ENCODE measurements around the gene XPNPEP2.

The XPNPEP2 gene

GRCh38 chrX:129781134-129781672 lies 42.4 kb downstream of the XPNPEP2 start:
- DNase-seq, result peak; percentile 38

- DNase-seq, result no peak
Observed at GRCh38 chrX:129781680-129782495, 43.1 kb downstream of the XPNPEP2 start.

- no peak for DNase-seq
Observed at GRCh38 chrX:129782706-129783105, 43.9 kb downstream of the XPNPEP2 start.

GRCh38 chrX:129783291-129783713 lies 44.5 kb downstream of the XPNPEP2 start:
- no peak for DNase-seq

GRCh38 chrX:129784371-129784770 lies 45.6 kb downstream of the XPNPEP2 start:
- no peak for DNase-seq

- no peak for DNase-seq
Observed at GRCh38 chrX:129785160-129785947, 46.6 kb downstream of the XPNPEP2 start.

- no peak for DNase-seq
Observed at GRCh38 chrX:129786210-129786651, 47.5 kb downstream of the XPNPEP2 start.

- no peak for DNase-seq
Observed at GRCh38 chrX:129787336-129788055, 48.7 kb downstream of the XPNPEP2 start.

- DNase-seq, result no peak
Observed at GRCh38 chrX:129788527-129788926, 49.7 kb downstream of the XPNPEP2 start.

- no peak for DNase-seq
Observed at GRCh38 chrX:129790146-129790545, 51.4 kb downstream of the XPNPEP2 start.

- no peak for DNase-seq
Observed at GRCh38 chrX:129790808-129791207, 52.0 kb downstream of the XPNPEP2 start.

GRCh38 chrX:129791336-129791735 lies 52.6 kb downstream of the XPNPEP2 start:
- no peak for DNase-seq

- DNase-seq, result no peak
Observed at GRCh38 chrX:129791961-129792570, 53.3 kb downstream of the XPNPEP2 start.

GRCh38 chrX:129792586-129793291 lies 54.0 kb downstream of the XPNPEP2 start:
- no peak for DNase-seq

- no peak for DNase-seq
Observed at GRCh38 chrX:129793604-129794191, 54.9 kb downstream of the XPNPEP2 start.

GRCh38 chrX:129795584-129795983 lies 56.8 kb downstream of the XPNPEP2 start:
- DNase-seq, result no peak

- DNase-seq, result no peak
Observed at GRCh38 chrX:129797251-129797906, 58.6 kb downstream of the XPNPEP2 start.

- DNase-seq, result no peak
Observed at GRCh38 chrX:129798456-129798855, 59.7 kb downstream of the XPNPEP2 start.

- DNase-seq, result no peak
Observed at GRCh38 chrX:129798888-129799287, 60.1 kb downstream of the XPNPEP2 start.

- no peak for DNase-seq
Observed at GRCh38 chrX:129800186-129800585, 61.4 kb downstream of the XPNPEP2 start.

- DNase-seq, result no peak
Observed at GRCh38 chrX:129802863-129803262, 64.1 kb downstream of the XPNPEP2 start.

All from SIG-M5 (cell line).